Measurements from ENCODE around the gene ZNF813. TPM values are rescaled to one million over a fixed set of nuclear protein-coding genes. Genes with fewer than 3 reads are reported as not detected.
"Not testable (repeated sequence)": the region's sequence is repeated elsewhere in the genome, so short reads cannot be mapped to it uniquely, and the experiment has no call there.

Gene ZNF813
- polyA plus RNA-seq, 4 donors, result 0.45 to 7.6 (median 1.1) TPM

DNA sequence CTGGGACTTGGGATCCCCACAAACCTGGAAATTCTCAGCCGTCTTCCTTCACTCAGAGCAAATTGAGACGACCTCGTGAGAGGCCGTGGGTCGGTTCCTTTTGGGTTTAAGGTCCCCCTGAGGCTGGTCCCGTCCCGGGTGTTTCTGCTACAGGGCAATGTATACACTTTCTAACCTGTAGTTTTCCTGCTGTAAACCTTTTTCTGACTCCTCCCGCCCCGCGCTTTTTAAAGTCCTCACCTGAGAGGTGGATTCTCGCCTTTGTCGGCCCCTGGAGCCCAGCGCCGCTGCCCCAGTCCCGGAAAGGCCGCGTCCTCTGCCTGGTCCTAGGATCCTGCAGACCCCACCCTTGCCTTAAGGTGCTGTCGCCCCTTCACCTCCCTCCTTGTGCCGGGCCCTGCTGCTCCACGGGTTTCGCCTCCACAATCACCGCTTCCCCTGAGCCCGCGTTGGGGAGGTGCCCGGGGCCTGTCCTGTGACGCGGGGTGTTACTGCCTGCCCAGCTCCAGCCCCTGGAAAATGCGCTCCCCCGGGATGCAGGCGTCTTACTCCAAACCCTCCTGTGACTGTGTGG is 35.4 kb upstream of the ZNF813 start:
- FAIRE-seq, result no peak

DNA sequence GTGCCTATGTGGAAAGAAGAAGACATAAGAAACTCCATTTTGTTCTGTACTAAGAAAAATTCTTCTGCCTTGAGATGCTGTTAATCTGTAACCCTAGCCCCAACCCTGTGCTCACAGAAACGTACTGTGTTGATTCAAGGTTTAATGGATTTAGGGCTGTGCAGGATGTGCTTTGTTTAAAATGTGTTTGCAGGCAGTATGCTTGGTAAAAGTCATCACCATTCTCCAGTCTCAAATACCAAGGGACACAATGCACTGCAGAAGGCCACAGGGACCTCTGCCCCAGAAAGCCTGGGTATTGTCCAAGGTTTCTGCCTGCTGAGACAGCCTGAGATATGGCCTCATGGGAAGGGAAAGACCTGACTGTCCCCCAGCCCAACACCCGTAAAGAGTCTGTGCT is 23.7 kb upstream of the ZNF813 start:
- Histone ChIP-seq H3K36me3 (ENCODE audit: control insufficient read depth in 3 of 3, insufficient read depth in 2 of 3, low read depth in 1 of 3, low read length in 3 of 3) (peaks cover 6 to 35% (median 25%) of the 10 kb centered on the region in 3 donors), H3K9me3 (ENCODE audit: control insufficient read depth in 2 of 2, insufficient read depth in 1 of 2, low read depth in 1 of 2, low read length in 1 of 2) (peaks cover 3 to 66% of the 10 kb centered on the region in 2 donors)
- WGBS, 3 donors, result 89 to 92% (median 90%) methylated on average over 2 of the region's 2 CpGs
- H3K27me3 ChIP-seq (ENCODE audit: control insufficient read depth in 3 of 3, insufficient read depth in 3 of 3, low read length in 3 of 3); DNase-seq; H3K27ac ChIP-seq (ENCODE audit: low read depth in 1 of 3, low read length in 2 of 3); FAIRE-seq; H3K4me1 ChIP-seq (ENCODE audit: control insufficient read depth in 3 of 3, insufficient read depth in 2 of 3, low read depth in 1 of 3, low read length in 2 of 3); H3K4me3 ChIP-seq (ENCODE audit: low read depth in 1 of 3, low read length in 3 of 3): not testable (repeated sequence)

More for the DNA sequence above, 35.4 kb upstream of the ZNF813 start:
- Histone ChIP-seq H3K27me3 (ENCODE audit: control insufficient read depth in 3 of 3, insufficient read depth in 3 of 3, low read length in 3 of 3) (no peaks in the 10 kb centered on the region), H3K4me1 (ENCODE audit: control insufficient read depth in 3 of 3, insufficient read depth in 2 of 3, low read depth in 1 of 3, low read length in 2 of 3) (peaks cover 0 to 6% (median 0%) of the 10 kb centered on the region in 3 donors), H3K36me3 (ENCODE audit: control insufficient read depth in 3 of 3, insufficient read depth in 2 of 3, low read depth in 1 of 3, low read length in 3 of 3) (peaks cover 0 to 10% (median 0%) of the 10 kb centered on the region in 3 donors), H3K9me3 (ENCODE audit: control insufficient read depth in 2 of 2, insufficient read depth in 1 of 2, low read depth in 1 of 2, low read length in 1 of 2) (peaks cover 0 to 8% of the 10 kb centered on the region in 2 donors), H3K27ac (ENCODE audit: low read depth in 1 of 3, low read length in 2 of 3) (peak overlapping the region; percentile 91 to 96 (median 93)), H3K4me3 (ENCODE audit: low read depth in 1 of 3, low read length in 3 of 3) (peak overlapping the region; percentile 76 to 78 (median 78))
- WGBS, 3 donors, result 0 to 1% (median 1%) methylated on average over 30 of the region's 30 CpGs
- no peak for DNase-seq

DNA sequence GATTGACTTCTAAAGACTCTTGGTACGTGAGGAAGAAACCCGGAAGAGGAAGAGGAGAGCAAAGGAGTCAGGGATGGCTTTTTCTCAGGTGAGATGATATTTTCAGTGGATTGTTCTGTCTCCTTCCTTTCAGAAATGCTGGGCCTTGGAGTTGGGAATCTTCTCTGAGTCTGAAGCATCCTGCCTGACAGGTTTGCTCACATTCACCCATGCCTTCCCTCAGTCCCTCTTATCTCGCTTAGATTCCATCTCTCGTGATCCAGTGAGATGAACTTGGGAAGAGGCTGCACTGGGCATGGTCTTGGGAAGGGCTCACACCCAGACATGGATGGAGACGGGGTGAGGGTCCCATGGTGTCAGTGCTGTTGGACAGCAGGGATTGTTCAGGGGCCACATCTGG is 20.3 kb upstream of the ZNF813 start:
- H3K27me3 ChIP-seq (ENCODE audit: control insufficient read depth in 3 of 3, insufficient read depth in 3 of 3, low read length in 3 of 3); H3K4me1 ChIP-seq (ENCODE audit: control insufficient read depth in 3 of 3, insufficient read depth in 2 of 3, low read depth in 1 of 3, low read length in 2 of 3); H3K27ac ChIP-seq (ENCODE audit: low read depth in 1 of 3, low read length in 2 of 3); H3K4me3 ChIP-seq (ENCODE audit: low read depth in 1 of 3, low read length in 3 of 3); FAIRE-seq; DNase-seq: not testable (repeated sequence)
- peaks cover 4 to 65% of the 10 kb centered on the region in 2 donors for H3K9me3 ChIP-seq (ENCODE audit: control insufficient read depth in 2 of 2, insufficient read depth in 1 of 2, low read depth in 1 of 2, low read length in 1 of 2)
- peaks cover 15 to 42% (median 27%) of the 10 kb centered on the region in 3 donors for H3K36me3 ChIP-seq (ENCODE audit: control insufficient read depth in 3 of 3, insufficient read depth in 2 of 3, low read depth in 1 of 3, low read length in 3 of 3)
- WGBS, 3 donors, result 87 to 98% (median 96%) methylated on average over 5 of the region's 5 CpGs

DNA sequence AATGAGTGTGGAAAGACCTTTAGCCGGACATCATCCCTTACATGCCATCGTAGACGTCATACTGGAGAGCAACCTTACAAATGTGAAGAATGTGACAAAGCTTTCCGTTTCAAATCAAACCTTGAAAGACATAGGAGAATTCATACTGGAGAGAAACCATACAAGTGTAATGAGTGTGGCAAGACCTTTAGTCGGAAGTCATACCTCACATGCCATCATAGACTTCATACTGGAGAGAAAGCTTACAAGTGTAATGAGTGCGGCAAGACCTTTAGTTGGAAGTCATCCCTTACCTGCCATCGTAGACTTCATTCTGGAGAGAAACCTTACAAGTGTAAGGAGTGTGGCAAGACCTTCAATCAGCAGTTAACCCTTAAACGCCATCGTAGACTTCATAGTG is 11.7 kb upstream of the ZNF813 start:
- no peak overlapping the region for H3K4me3 ChIP-seq (ENCODE audit: low read depth in 1 of 3, low read length in 3 of 3)
- peaks cover 7 to 71% of the 10 kb centered on the region in 2 donors for H3K9me3 ChIP-seq (ENCODE audit: control insufficient read depth in 2 of 2, insufficient read depth in 1 of 2, low read depth in 1 of 2, low read length in 1 of 2)
- WGBS, 3 donors, result 88 to 99% (median 92%) methylated on average over 9 of the region's 9 CpGs
- FAIRE-seq, result no peak
- no peaks in the 10 kb centered on the region for H3K27me3 ChIP-seq (ENCODE audit: control insufficient read depth in 3 of 3, insufficient read depth in 3 of 3, low read length in 3 of 3)
- no peak overlapping the region for H3K27ac ChIP-seq (ENCODE audit: low read depth in 1 of 3, low read length in 2 of 3)
- no peak for DNase-seq
- no peaks in the 10 kb centered on the region for H3K4me1 ChIP-seq (ENCODE audit: control insufficient read depth in 3 of 3, insufficient read depth in 2 of 3, low read depth in 1 of 3, low read length in 2 of 3)
- peaks cover 16 to 23% (median 21%) of the 10 kb centered on the region in 3 donors for H3K36me3 ChIP-seq (ENCODE audit: control insufficient read depth in 3 of 3, insufficient read depth in 2 of 3, low read depth in 1 of 3, low read length in 3 of 3)

GRCh38 chr19:53460131-53460721 is 7.3 kb upstream of the ZNF813 start:
- H3K27me3 ChIP-seq (ENCODE audit: control insufficient read depth in 3 of 3, insufficient read depth in 3 of 3, low read length in 3 of 3); FAIRE-seq; H3K4me3 ChIP-seq (ENCODE audit: low read depth in 1 of 3, low read length in 3 of 3); H3K36me3 ChIP-seq (ENCODE audit: control insufficient read depth in 3 of 3, insufficient read depth in 2 of 3, low read depth in 1 of 3, low read length in 3 of 3); DNase-seq; H3K27ac ChIP-seq (ENCODE audit: low read depth in 1 of 3, low read length in 2 of 3); H3K4me1 ChIP-seq (ENCODE audit: control insufficient read depth in 3 of 3, insufficient read depth in 2 of 3, low read depth in 1 of 3, low read length in 2 of 3): not testable (repeated sequence)
- H3K9me3 ChIP-seq (ENCODE audit: control insufficient read depth in 2 of 2, insufficient read depth in 1 of 2, low read depth in 1 of 2, low read length in 1 of 2), result peaks cover 2 to 60% of the 10 kb centered on the region in 2 donors
- WGBS, 3 donors, result 38 to 62% (median 43%) methylated on average over 11 of the region's 11 CpGs

GRCh38 chr19:53461866-53462265 is 5.7 kb upstream of the ZNF813 start:
- Histone ChIP-seq H3K27ac (ENCODE audit: low read depth in 1 of 3, low read length in 2 of 3) (no peak overlapping the region), H3K27me3 (ENCODE audit: control insufficient read depth in 3 of 3, insufficient read depth in 3 of 3, low read length in 3 of 3) (peaks cover 0 to 5% (median 0%) of the 10 kb centered on the region in 3 donors), H3K4me3 (ENCODE audit: low read depth in 1 of 3, low read length in 3 of 3) (no peak overlapping the region), H3K36me3 (ENCODE audit: control insufficient read depth in 3 of 3, insufficient read depth in 2 of 3, low read depth in 1 of 3, low read length in 3 of 3) (no peaks in the 10 kb centered on the region), H3K9me3 (ENCODE audit: control insufficient read depth in 2 of 2, insufficient read depth in 1 of 2, low read depth in 1 of 2, low read length in 1 of 2) (peaks cover 2 to 48% of the 10 kb centered on the region in 2 donors), H3K4me1 (ENCODE audit: control insufficient read depth in 3 of 3, insufficient read depth in 2 of 3, low read depth in 1 of 3, low read length in 2 of 3) (no peaks in the 10 kb centered on the region)
- 73 to 86% (median 84%) methylated on average over 6 of the region's 6 CpGs for WGBS, 3 donors
- FAIRE-seq (no peak), DNase-seq (no peak)

DNA sequence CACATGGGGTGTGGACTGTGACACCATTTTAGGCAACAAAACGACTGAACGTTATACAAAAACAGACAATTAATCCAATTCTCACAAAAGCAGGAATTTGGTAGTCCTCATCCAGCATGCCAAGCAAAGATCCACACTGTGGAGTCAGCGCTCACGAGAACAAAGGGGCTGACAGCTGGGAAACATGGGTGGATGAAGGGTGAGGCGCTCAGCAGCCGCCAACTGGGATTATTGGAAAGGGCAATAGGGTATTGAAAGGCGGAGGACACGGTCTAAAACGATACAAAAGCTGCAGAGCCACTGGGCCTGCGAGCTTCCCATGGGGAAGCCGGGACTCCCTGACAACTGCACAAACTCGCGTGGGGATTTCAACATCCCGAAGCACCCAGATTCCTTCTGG is 4.7 kb upstream of the ZNF813 start:
- Histone ChIP-seq H3K27me3 (ENCODE audit: control insufficient read depth in 3 of 3, insufficient read depth in 3 of 3, low read length in 3 of 3) (peaks cover 0 to 5% (median 0%) of the 10 kb centered on the region in 3 donors), H3K4me3 (ENCODE audit: low read depth in 1 of 3, low read length in 3 of 3) (no peak overlapping the region), H3K27ac (ENCODE audit: low read depth in 1 of 3, low read length in 2 of 3) (no peak overlapping the region), H3K36me3 (ENCODE audit: control insufficient read depth in 3 of 3, insufficient read depth in 2 of 3, low read depth in 1 of 3, low read length in 3 of 3) (no peaks in the 10 kb centered on the region), H3K4me1 (ENCODE audit: control insufficient read depth in 3 of 3, insufficient read depth in 2 of 3, low read depth in 1 of 3, low read length in 2 of 3) (no peaks in the 10 kb centered on the region), H3K9me3 (ENCODE audit: control insufficient read depth in 2 of 2, insufficient read depth in 1 of 2, low read depth in 1 of 2, low read length in 1 of 2) (peaks cover 2 to 40% of the 10 kb centered on the region in 2 donors)
- WGBS, 3 donors, result 45 to 70% (median 68%) methylated on average over 14 of the region's 14 CpGs
- FAIRE-seq, result no peak
- no peak for DNase-seq

- WGBS, 3 donors, result 14 to 40% (median 30%) methylated on average over 17 to 19 of the region's 19 CpGs
- H3K4me3 ChIP-seq (ENCODE audit: low read depth in 1 of 3, low read length in 3 of 3), result no peak overlapping the region
- H3K9me3 ChIP-seq (ENCODE audit: control insufficient read depth in 2 of 2, insufficient read depth in 1 of 2, low read depth in 1 of 2, low read length in 1 of 2), result peaks cover 2 to 40% of the 10 kb centered on the region in 2 donors
- no peaks in the 10 kb centered on the region for H3K4me1 ChIP-seq (ENCODE audit: control insufficient read depth in 3 of 3, insufficient read depth in 2 of 3, low read depth in 1 of 3, low read length in 2 of 3)
- peaks cover 0 to 5% (median 0%) of the 10 kb centered on the region in 3 donors for H3K27me3 ChIP-seq (ENCODE audit: control insufficient read depth in 3 of 3, insufficient read depth in 3 of 3, low read length in 3 of 3)
- no peak for FAIRE-seq
- no peak for DNase-seq
- H3K27ac ChIP-seq (ENCODE audit: low read depth in 1 of 3, low read length in 2 of 3), result no peak overlapping the region
- H3K36me3 ChIP-seq (ENCODE audit: control insufficient read depth in 3 of 3, insufficient read depth in 2 of 3, low read depth in 1 of 3, low read length in 3 of 3), result no peaks in the 10 kb centered on the region
These were observed 4.3 kb upstream of the ZNF813 start for GRCh38 chr19:53463263-53463662.
